Fibroblast of mammary gland (primary cell): ENCODE results near the gene RMI2.

Experiments used
- DNase-seq: peaks from one replicate; pipeline ENCODE4 v3.0.0-alpha.2; 2010; ENCODE audit warnings: low read depth
- H3K4me3 ChIP-seq: 2 replicates; pipeline ENCODE4 v1.5.1; 2011; ENCODE audit warnings: low read depth, mild to moderate bottlenecking, low read length, moderate library complexity; ENCODE audit not compliant: control insufficient read depth
- TF ChIP-seq, protein P1 (sequence below): conservative IDR thresholded peaks from 2 replicates; pipeline ENCODE4 v1.5.1; 2011; ENCODE audit warnings: low read depth, low read length, inconsistent platforms; ENCODE audit not compliant: control insufficient read depth, insufficient read depth

RMI2 gene

GRCh38 chr16:11312718-11313492 lies 32.4 kb upstream of the RMI2 start:
- DNase-seq = peak; percentile 17
- TF ChIP-seq, protein P1, sequence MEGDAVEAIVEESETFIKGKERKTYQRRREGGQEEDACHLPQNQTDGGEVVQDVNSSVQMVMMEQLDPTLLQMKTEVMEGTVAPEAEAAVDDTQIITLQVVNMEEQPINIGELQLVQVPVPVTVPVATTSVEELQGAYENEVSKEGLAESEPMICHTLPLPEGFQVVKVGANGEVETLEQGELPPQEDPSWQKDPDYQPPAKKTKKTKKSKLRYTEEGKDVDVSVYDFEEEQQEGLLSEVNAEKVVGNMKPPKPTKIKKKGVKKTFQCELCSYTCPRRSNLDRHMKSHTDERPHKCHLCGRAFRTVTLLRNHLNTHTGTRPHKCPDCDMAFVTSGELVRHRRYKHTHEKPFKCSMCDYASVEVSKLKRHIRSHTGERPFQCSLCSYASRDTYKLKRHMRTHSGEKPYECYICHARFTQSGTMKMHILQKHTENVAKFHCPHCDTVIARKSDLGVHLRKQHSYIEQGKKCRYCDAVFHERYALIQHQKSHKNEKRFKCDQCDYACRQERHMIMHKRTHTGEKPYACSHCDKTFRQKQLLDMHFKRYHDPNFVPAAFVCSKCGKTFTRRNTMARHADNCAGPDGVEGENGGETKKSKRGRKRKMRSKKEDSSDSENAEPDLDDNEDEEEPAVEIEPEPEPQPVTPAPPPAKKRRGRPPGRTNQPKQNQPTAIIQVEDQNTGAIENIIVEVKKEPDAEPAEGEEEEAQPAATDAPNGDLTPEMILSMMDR = no peak
- no peak overlapping the region for H3K4me3 ChIP-seq

- no peak overlapping the region for H3K4me3 ChIP-seq
- TF ChIP-seq, protein P1 = no peak
- DNase-seq = no peak
Observed at GRCh38 chr16:11313493-11314308, 31.6 kb upstream of the RMI2 start.

DNA sequence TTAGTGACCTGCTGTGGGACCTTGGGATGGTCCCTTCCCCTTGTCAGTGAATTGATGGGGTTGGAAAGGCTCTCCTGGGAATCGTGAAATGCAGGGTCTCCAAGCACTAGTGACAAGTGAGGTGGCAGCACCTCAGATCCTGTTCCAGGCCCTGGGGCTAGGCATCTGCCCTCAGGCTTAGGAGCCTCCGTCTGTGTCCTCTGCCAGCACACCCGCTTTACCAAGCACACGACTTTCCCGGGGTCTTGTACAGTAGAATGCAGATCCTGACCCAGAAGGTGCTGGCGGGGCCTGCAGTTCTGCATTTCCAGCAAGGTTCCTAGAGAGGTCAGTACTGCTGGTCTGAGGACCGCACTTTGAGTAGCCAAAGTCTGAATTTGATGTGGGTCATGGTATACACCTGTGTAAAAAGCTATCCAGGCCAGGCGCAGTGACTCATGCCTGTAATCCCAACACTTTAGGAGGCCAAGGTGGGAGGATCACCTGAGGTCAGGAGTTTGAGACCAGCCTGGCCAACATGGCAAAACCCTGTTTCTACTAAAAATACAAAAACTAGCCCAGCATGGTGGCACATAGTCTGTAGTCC lies 30.9 kb upstream of the RMI2 start:
- H3K4me3 ChIP-seq = no peak overlapping the region
- TF ChIP-seq, protein P1 = no peak
- DNase-seq = no peak

GRCh38 chr16:11315510-11315909 lies 29.7 kb upstream of the RMI2 start:
- no peak for DNase-seq
- no peak overlapping the region for H3K4me3 ChIP-seq
- TF ChIP-seq, protein P1 = no peak

DNA sequence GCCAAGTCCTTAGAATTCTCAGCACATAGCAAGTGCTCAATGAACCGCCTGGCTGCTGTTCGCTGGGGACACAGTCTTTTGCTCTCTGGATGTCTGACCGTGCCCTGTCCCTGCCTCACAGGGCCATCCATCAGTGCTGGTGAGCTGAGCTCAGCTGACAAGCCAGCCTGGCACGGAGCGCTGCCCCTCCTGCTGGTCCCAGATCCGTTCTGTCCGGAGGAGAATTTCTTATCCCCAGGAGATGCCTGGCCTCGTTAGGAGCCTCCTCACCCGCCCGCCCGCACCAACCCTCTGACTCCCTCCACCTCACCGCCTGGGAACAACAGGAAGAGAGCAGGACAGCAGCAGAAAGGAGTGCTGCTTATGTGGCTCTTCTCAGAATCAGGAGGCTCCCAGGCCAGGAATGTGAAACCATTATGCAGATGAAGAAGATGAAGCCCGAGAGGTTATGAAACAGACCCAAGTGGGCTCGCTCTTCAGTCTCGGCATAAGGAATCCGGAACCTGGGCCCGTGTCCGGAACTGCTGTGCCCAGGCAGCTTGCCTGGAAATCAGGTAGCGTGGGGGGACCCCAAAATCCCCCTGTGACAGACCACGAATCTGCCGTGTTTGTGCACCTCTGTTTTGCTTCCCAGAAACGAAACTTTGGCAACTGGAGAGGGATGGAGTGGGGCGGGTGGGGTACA lies 28.8 kb upstream of the RMI2 start:
- H3K4me3 ChIP-seq = no peak overlapping the region
- TF ChIP-seq, protein P1 = no peak
- no peak for DNase-seq

DNA sequence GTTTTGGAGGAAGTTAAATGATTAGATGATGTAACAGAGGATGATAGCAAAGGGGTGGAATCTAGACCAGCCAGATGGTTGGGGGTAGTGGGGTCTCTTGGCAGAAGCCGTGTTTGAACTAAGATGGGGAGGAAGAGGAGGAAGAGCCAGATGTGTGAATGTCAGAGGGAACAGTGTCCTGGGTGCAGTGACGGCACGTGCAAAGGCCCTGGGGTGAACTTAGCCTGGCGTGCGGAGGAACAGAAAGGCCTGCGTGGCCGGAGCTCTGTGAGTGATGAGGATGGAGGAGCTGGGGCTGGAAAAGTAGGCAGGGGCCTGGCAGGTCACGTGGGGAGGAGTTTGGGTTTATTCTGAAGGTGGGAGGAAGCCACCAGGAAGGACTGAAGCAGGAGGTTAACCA lies 26.4 kb upstream of the RMI2 start:
- DNase-seq = no peak
- no peak overlapping the region for H3K4me3 ChIP-seq
- TF ChIP-seq, protein P1 = no peak
